ENCODE measurements around the gene ZBTB44.

DNA sequence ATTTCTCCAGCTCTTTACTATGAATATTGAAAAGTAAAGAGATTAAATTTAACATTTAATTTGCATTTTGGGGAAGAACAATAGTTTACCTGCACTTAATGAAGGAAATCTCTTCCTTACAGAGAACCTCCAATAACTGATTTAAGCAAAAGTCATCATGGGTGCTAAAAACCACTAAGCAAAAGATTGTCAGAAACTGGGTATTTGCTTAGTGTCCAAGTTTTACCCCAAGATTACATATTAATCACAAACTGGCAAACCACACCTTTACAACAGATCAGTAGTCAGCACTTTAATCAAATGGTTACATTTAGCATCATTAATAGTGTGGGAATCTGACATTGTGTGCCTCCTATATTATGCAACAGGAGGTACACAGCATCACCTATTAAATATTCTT, 2.7 kb downstream of the ZBTB44 start:
- TF ChIP-seq CTCF (conservative IDR thresholded peaks at IDR 0.05; ENCODE audit: low read length): no peak
- TF ChIP-seq EZH2phosphoT487 (IDR thresholded peaks at IDR 0.05; ENCODE audit: borderline replicate concordance): no peak
